HepG2 (cell line): ENCODE results near the gene SPRED2.

Experiments
- CHD4 ChIP-seq: fragments of 200-600 bp; sonication (generic); IDR thresholded peaks from 2 replicates; pipeline ENCODE4 v1.7.0; 2017; ENCODE audit warnings: mild to moderate bottlenecking, low read length, borderline replicate concordance
- EZH2 ChIP-seq: conservative IDR thresholded peaks from 2 replicates; pipeline ENCODE4 v1.6.1; 2012; ENCODE audit warnings: mild to moderate bottlenecking, low read depth, low read length, moderate library complexity
- HNRNPH1 ChIP-seq: fragments of 200-400 bp; formaldehyde crosslinking; optimal IDR thresholded peaks from 2 replicates; pipeline ENCODE3; 2017; ENCODE audit warnings: mild to moderate bottlenecking, low read depth, low read length
- MTF2 ChIP-seq: sonication (generic); formaldehyde crosslinking; IDR thresholded peaks from 2 replicates; pipeline ENCODE4 v1.5.0; 2020; ENCODE audit warnings: missing genetic modification reagents, borderline replicate concordance
- NBN ChIP-seq: fragments of 450-650 bp; conservative IDR thresholded peaks from 2 replicates; pipeline ENCODE4 v1.6.1; 2017
- TEAD2 ChIP-seq: sonication (generic); formaldehyde crosslinking; IDR thresholded peaks from 2 replicates; pipeline ENCODE4 v1.9.0; 2021; ENCODE audit warnings: missing genetic modification reagents
- TF ChIP-seq, protein P1 (sequence below): sonication (generic); formaldehyde crosslinking; IDR thresholded peaks from 2 replicates; pipeline ENCODE4 v1.5.0; 2020; ENCODE audit warnings: mild to moderate bottlenecking, missing genetic modification reagents, moderate library complexity

DNA sequence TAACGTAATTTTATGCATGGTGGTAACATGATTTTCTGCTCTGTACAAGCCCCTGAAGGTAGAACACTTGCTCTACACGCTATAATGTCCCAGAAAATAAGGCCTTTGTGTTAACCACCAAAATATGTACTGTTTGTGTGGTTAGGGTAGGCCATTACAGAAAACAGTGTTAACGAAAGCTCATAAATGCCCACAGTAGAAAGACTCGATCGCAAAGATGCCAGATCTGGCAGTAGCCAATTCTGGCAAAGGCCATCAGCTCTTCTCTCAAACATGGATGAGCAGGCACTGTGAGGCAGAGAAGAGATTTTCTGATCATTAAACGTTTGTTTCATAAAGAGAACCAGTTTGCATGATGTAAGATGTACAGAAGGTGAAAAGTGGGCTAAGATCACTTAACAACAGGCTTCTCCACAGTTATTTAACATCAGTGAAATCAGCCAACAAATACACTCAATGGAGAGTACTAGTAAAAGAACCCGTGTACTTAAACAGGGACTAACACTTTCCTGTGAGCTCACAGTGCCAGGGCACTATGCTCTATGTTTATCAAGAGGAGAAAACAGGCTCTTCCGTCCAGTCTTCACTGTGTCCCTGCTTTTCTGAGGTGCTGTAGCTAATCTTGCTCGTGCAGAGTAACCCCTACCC lies 80.3 kb downstream of the SPRED2 start:
- TF ChIP-seq MTF2 (CRISPR knock-in tag) (no peak), HNRNPH1 (no peak), NBN (no peak), TEAD2 (CRISPR knock-in tag) (no peak), CHD4 (no peak), EZH2 (no peak)
- TF ChIP-seq, protein P1, sequence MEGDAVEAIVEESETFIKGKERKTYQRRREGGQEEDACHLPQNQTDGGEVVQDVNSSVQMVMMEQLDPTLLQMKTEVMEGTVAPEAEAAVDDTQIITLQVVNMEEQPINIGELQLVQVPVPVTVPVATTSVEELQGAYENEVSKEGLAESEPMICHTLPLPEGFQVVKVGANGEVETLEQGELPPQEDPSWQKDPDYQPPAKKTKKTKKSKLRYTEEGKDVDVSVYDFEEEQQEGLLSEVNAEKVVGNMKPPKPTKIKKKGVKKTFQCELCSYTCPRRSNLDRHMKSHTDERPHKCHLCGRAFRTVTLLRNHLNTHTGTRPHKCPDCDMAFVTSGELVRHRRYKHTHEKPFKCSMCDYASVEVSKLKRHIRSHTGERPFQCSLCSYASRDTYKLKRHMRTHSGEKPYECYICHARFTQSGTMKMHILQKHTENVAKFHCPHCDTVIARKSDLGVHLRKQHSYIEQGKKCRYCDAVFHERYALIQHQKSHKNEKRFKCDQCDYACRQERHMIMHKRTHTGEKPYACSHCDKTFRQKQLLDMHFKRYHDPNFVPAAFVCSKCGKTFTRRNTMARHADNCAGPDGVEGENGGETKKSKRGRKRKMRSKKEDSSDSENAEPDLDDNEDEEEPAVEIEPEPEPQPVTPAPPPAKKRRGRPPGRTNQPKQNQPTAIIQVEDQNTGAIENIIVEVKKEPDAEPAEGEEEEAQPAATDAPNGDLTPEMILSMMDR (CRISPR knock-in tag), result no peak
